GM19099 (cell line): ENCODE data around the gene SF3B1.

Source experiments
- POLR2A ChIP-seq: IDR thresholded peaks from 3 replicates; pipeline ENCODE4 v1.6.1; 2011; ENCODE audit warnings: low read depth; ENCODE audit not compliant: insufficient read length; ENCODE audit errors: extremely low read depth

The SF3B1 gene

GRCh38 chr2:197399887-197400540 is 34.8 kb downstream of the SF3B1 start:
- no peak for TF ChIP-seq POLR2A

GRCh38 chr2:197398913-197399312 is 35.9 kb downstream of the SF3B1 start:
- no peak for TF ChIP-seq POLR2A

GRCh38 chr2:197391220-197391717 is 43.6 kb downstream of the SF3B1 start:
- no peak for TF ChIP-seq POLR2A

GRCh38 chr2:197388866-197389587 is 45.8 kb downstream of the SF3B1 start:
- no peak for TF ChIP-seq POLR2A

- TF ChIP-seq POLR2A: no peak
Observed at GRCh38 chr2:197387179-197387578, 47.6 kb downstream of the SF3B1 start.

- TF ChIP-seq POLR2A: no peak
Observed at GRCh38 chr2:197386242-197386641, 48.6 kb downstream of the SF3B1 start.

GRCh38 chr2:197383825-197384224 is 51.0 kb downstream of the SF3B1 start:
- no peak for TF ChIP-seq POLR2A

GRCh38 chr2:197381641-197382040 is 53.2 kb downstream of the SF3B1 start:
- no peak for TF ChIP-seq POLR2A

- TF ChIP-seq POLR2A: no peak
Observed at GRCh38 chr2:197378494-197379307, 56.1 kb downstream of the SF3B1 start.

- no peak for TF ChIP-seq POLR2A
Observed at GRCh38 chr2:197378086-197378485, 56.7 kb downstream of the SF3B1 start.

GRCh38 chr2:197377670-197378069 is 57.2 kb downstream of the SF3B1 start:
- TF ChIP-seq POLR2A: no peak

- TF ChIP-seq POLR2A: no peak
Observed at GRCh38 chr2:197372592-197372991, 62.2 kb downstream of the SF3B1 start.

- no peak for TF ChIP-seq POLR2A
Observed at GRCh38 chr2:197369933-197370320, 64.9 kb downstream of the SF3B1 start.

- no peak for TF ChIP-seq POLR2A
Observed at GRCh38 chr2:197369228-197369932, 65.4 kb downstream of the SF3B1 start.

GRCh38 chr2:197368412-197368811 is 66.4 kb downstream of the SF3B1 start:
- no peak for TF ChIP-seq POLR2A
